Measurements from ENCODE around the gene DRD4. TPM values are rescaled to one million over a fixed set of nuclear protein-coding genes. Genes with fewer than 3 reads are reported as not detected.

Gene DRD4
- total RNA-seq, 2 donors from 2014 or later: 0.40 to 0.89 TPM

GRCh38 chr11:603154-603553 lies 33.9 kb upstream of the DRD4 start:
- no peak overlapping the region for H3K27ac Mint-ChIP-seq
- H3K36me3 Mint-ChIP-seq (ENCODE audit: low read depth): no peaks in the 10 kb centered on the region
- no peaks in the 10 kb centered on the region for H3K4me1 Mint-ChIP-seq
- no peaks in the 10 kb centered on the region for H3K9me3 ChIP-seq (ENCODE audit: control insufficient read depth, low read length, poor library complexity, severe bottlenecking)
- H3K27me3 Mint-ChIP-seq: no peaks in the 10 kb centered on the region
- DNase-seq: no peak
- no peak overlapping the region for H3K4me3 Mint-ChIP-seq
- ATAC-seq: no peak

GRCh38 chr11:605286-606129 lies 31.6 kb upstream of the DRD4 start:
- Mint-ChIP-seq H3K27me3 (no peaks in the 10 kb centered on the region), H3K4me1 (no peaks in the 10 kb centered on the region), H3K36me3 (ENCODE audit: low read depth) (no peaks in the 10 kb centered on the region), H3K27ac (no peak overlapping the region), H3K4me3 (no peak overlapping the region)
- no peak for DNase-seq
- H3K9me3 ChIP-seq (ENCODE audit: control insufficient read depth, low read length, poor library complexity, severe bottlenecking): no peaks in the 10 kb centered on the region
- no peak for ATAC-seq

- no peak overlapping the region for H3K27ac Mint-ChIP-seq
These were observed 30.8 kb upstream of the DRD4 start for GRCh38 chr11:606245-606644.

GRCh38 chr11:607020-607780 lies 29.9 kb upstream of the DRD4 start:
- no peak for DNase-seq
- H3K27ac Mint-ChIP-seq: no peak overlapping the region
- no peak for ATAC-seq
- no peaks in the 10 kb centered on the region for H3K27me3 Mint-ChIP-seq
- no peak overlapping the region for H3K4me3 Mint-ChIP-seq
- H3K4me1 Mint-ChIP-seq: peaks cover 2% of the 10 kb centered on the region
- no peaks in the 10 kb centered on the region for H3K9me3 ChIP-seq (ENCODE audit: control insufficient read depth, low read length, poor library complexity, severe bottlenecking)
- no peaks in the 10 kb centered on the region for H3K36me3 Mint-ChIP-seq (ENCODE audit: low read depth)

More at GRCh38 chr11:606245-606644, 30.8 kb upstream of the DRD4 start:
- H3K9me3 ChIP-seq (ENCODE audit: control insufficient read depth, low read length, poor library complexity, severe bottlenecking): no peaks in the 10 kb centered on the region
- Mint-ChIP-seq H3K36me3 (ENCODE audit: low read depth) (no peaks in the 10 kb centered on the region), H3K27me3 (no peaks in the 10 kb centered on the region), H3K4me3 (no peak overlapping the region), H3K4me1 (no peaks in the 10 kb centered on the region)
- no peak for DNase-seq
- ATAC-seq: no peak

GRCh38 chr11:607971-608659 lies 29.0 kb upstream of the DRD4 start:
- DNase-seq (no peak), ATAC-seq (no peak)
- H3K9me3 ChIP-seq (ENCODE audit: control insufficient read depth, low read length, poor library complexity, severe bottlenecking): no peaks in the 10 kb centered on the region
- Mint-ChIP-seq H3K27ac (no peak overlapping the region), H3K27me3 (no peaks in the 10 kb centered on the region), H3K4me3 (no peak overlapping the region), H3K36me3 (ENCODE audit: low read depth) (no peaks in the 10 kb centered on the region), H3K4me1 (peaks cover 4% of the 10 kb centered on the region)

- Mint-ChIP-seq H3K27me3 (no peaks in the 10 kb centered on the region), H3K36me3 (ENCODE audit: low read depth) (no peaks in the 10 kb centered on the region), H3K4me3 (no peak overlapping the region), H3K4me1 (peaks cover 5% of the 10 kb centered on the region), H3K27ac (no peak overlapping the region)
- no peaks in the 10 kb centered on the region for H3K9me3 ChIP-seq (ENCODE audit: control insufficient read depth, low read length, poor library complexity, severe bottlenecking)
- DNase-seq: no peak
- no peak for ATAC-seq
These were observed 28.2 kb upstream of the DRD4 start for GRCh38 chr11:608791-609251.

- H3K9me3 ChIP-seq (ENCODE audit: control insufficient read depth, low read length, poor library complexity, severe bottlenecking): no peaks in the 10 kb centered on the region
- DNase-seq: no peak
- no peak overlapping the region for H3K4me3 Mint-ChIP-seq
- H3K27ac Mint-ChIP-seq: no peak overlapping the region
- H3K4me1 Mint-ChIP-seq: peaks cover 10% of the 10 kb centered on the region
- no peak for ATAC-seq
- no peaks in the 10 kb centered on the region for H3K36me3 Mint-ChIP-seq (ENCODE audit: low read depth)
- H3K27me3 Mint-ChIP-seq: no peaks in the 10 kb centered on the region
These were observed 27.7 kb upstream of the DRD4 start for GRCh38 chr11:609341-609811.

- no peaks in the 10 kb centered on the region for H3K27me3 Mint-ChIP-seq
- ATAC-seq: no peak
- H3K9me3 ChIP-seq (ENCODE audit: control insufficient read depth, low read length, poor library complexity, severe bottlenecking): no peaks in the 10 kb centered on the region
- no peak overlapping the region for H3K27ac Mint-ChIP-seq
- peaks cover 10% of the 10 kb centered on the region for H3K4me1 Mint-ChIP-seq
- no peak overlapping the region for H3K4me3 Mint-ChIP-seq
- no peak for DNase-seq
- no peaks in the 10 kb centered on the region for H3K36me3 Mint-ChIP-seq (ENCODE audit: low read depth)
These were observed 26.8 kb upstream of the DRD4 start for GRCh38 chr11:610146-610801.

- no peak for ATAC-seq
- Mint-ChIP-seq H3K27ac (peak overlapping the region; percentile 73), H3K36me3 (ENCODE audit: low read depth) (no peaks in the 10 kb centered on the region), H3K27me3 (no peaks in the 10 kb centered on the region), H3K4me3 (peak overlapping the region; percentile 21), H3K4me1 (peaks cover 13% of the 10 kb centered on the region)
- no peaks in the 10 kb centered on the region for H3K9me3 ChIP-seq (ENCODE audit: control insufficient read depth, low read length, poor library complexity, severe bottlenecking)
- no peak for DNase-seq
These were observed 25.8 kb upstream of the DRD4 start for GRCh38 chr11:611001-611996.

- H3K36me3 Mint-ChIP-seq (ENCODE audit: low read depth): no peaks in the 10 kb centered on the region
- no peak for DNase-seq
- peaks cover 13% of the 10 kb centered on the region for H3K4me1 Mint-ChIP-seq
- no peaks in the 10 kb centered on the region for H3K27me3 Mint-ChIP-seq
- H3K27ac Mint-ChIP-seq: peak overlapping the region; percentile 73
- H3K9me3 ChIP-seq (ENCODE audit: control insufficient read depth, low read length, poor library complexity, severe bottlenecking): no peaks in the 10 kb centered on the region
- ATAC-seq: no peak
- no peak overlapping the region for H3K4me3 Mint-ChIP-seq
These were observed 24.7 kb upstream of the DRD4 start for GRCh38 chr11:612201-612960.

GRCh38 chr11:612961-613300 lies 24.1 kb upstream of the DRD4 start:
- no peaks in the 10 kb centered on the region for H3K9me3 ChIP-seq (ENCODE audit: control insufficient read depth, low read length, poor library complexity, severe bottlenecking)
- Mint-ChIP-seq H3K27ac (no peak overlapping the region), H3K4me1 (peaks cover 13% of the 10 kb centered on the region), H3K27me3 (no peaks in the 10 kb centered on the region), H3K4me3 (no peak overlapping the region), H3K36me3 (ENCODE audit: low read depth) (no peaks in the 10 kb centered on the region)
- ATAC-seq: no peak
- DNase-seq: no peak
